ENCODE results near the gene MUC4.

DNA sequence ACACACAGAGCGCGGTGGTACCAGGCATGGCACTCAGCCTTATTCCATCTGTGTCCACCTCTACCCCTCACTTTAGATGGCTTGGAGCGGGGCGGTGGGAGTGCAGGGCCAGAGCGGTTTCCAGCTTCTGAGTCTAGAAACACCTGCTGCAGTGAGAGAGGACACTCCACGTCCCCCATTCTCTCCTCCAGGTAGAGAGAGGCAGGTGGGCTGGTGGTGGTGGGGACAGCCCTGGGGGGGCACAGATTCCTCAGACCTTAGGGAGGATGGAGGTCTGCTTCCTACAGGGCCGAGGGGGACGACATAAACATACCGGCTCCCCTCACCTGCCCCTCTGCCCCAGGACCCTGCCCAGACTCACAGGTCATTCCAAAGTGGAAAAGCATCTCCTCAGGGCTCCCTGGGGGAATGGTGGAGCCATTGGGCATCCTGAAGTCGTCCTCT, 50.6 kb downstream of the MUC4 start:
- TF ChIP-seq, protein P1, sequence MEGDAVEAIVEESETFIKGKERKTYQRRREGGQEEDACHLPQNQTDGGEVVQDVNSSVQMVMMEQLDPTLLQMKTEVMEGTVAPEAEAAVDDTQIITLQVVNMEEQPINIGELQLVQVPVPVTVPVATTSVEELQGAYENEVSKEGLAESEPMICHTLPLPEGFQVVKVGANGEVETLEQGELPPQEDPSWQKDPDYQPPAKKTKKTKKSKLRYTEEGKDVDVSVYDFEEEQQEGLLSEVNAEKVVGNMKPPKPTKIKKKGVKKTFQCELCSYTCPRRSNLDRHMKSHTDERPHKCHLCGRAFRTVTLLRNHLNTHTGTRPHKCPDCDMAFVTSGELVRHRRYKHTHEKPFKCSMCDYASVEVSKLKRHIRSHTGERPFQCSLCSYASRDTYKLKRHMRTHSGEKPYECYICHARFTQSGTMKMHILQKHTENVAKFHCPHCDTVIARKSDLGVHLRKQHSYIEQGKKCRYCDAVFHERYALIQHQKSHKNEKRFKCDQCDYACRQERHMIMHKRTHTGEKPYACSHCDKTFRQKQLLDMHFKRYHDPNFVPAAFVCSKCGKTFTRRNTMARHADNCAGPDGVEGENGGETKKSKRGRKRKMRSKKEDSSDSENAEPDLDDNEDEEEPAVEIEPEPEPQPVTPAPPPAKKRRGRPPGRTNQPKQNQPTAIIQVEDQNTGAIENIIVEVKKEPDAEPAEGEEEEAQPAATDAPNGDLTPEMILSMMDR (IDR thresholded peaks at IDR 0.05): no peak
- TF ChIP-seq POLR2A (IDR thresholded peaks at IDR 0.05): no peak

All from testis (tissue), 2 donors.